HG03575 (cell line): ENCODE measurements around the gene CIB4.
"Not testable (repeated sequence)": the region's sequence is repeated elsewhere in the genome, so short reads cannot be mapped to it uniquely, and the experiment has no call there.

Source experiments
- ATAC-seq: cut with Tn5 transposase; IDR thresholded peaks from one replicate; pipeline ENCODE4 v1.9.1; 2021; ENCODE audit not compliant: unreplicated experiment, insufficient number of reproducible peaks, low FRiP score; ENCODE audit errors: extremely low read depth

The CIB4 gene

GRCh38 chr2:26668856-26669750 lies 27.9 kb upstream of the CIB4 start:
- ATAC-seq, result no peak

DNA sequence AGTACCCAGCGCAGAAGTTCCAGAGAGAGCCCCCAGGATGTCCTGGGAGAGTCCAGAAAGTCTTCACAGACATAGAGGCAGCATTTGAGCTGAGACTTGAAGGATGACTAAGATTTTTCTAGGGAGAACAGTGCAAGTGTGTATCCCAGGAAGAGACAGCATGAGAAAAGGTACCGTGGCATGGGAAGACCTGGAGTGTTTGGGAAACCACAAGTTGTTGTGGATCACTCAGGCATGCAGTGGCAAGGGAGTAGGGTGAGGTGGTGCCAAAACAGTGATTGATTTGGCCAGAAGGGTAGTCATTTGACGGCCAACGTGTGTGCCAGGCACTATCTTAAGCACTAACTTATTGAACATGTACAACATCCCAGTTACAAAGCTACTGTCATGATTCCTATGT lies 26.9 kb upstream of the CIB4 start:
- ATAC-seq, result no peak

- no peak for ATAC-seq
These were observed 25.5 kb upstream of the CIB4 start for GRCh38 chr2:26666671-26667070.

GRCh38 chr2:26665296-26665695 lies 24.1 kb upstream of the CIB4 start:
- ATAC-seq, result not testable (repeated sequence)

DNA sequence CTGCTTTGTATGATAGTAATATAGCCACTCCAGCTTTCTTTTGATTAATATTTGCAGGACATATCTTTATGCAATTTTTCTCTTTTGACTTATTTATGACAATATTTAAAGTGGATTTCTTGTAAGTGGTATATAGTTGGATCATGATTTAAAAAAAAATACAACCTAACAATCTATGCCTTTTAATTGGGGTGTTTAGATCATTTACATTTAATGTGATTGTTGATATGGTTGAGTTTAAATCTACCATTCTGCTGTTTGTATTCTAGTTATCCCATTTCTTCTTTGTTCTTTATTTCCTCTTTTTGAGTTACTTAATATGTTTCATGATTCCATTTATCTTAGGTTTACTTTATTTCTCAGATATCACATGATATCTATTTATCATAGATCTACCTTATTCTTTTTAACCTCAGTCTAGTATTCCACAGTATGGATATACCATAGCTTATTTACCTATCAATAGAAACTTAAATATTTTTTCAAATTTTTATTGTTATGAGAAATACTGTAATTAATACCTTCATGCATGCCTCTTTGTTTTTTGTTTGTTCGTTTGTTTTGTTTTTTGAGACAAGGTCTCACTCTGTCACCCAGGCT lies 19.3 kb upstream of the CIB4 start:
- no peak for ATAC-seq

DNA sequence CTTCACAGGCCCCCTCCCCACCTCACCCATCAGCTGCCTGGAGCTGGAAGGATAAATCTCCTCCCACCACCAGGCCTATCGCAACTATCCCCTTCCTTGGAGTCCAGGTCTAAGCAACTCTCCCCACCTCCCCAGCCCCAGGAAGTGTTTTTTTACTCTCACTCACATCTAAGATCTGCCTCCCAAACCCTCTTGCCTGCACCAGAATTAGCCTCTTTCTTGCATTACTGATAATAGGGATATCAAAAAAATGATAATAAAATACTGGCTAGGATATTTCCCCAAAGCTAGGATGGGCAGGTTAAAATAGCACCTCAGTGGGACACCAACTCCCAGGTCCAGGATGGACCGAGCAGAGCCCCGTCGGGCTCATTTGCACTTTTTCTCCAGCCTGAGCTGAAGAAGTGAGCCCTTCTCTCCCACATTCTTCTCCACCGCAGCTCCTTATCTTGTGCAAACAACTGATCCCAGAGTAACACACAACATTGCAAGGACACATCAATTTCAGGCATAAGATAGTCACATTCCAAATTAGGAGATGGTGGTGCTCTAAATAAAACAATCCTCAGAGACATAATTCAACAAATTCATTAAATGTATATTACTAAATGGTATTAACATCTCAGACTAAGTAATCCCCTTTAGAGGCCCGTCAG lies 17.7 kb upstream of the CIB4 start:
- ATAC-seq, result no peak

DNA sequence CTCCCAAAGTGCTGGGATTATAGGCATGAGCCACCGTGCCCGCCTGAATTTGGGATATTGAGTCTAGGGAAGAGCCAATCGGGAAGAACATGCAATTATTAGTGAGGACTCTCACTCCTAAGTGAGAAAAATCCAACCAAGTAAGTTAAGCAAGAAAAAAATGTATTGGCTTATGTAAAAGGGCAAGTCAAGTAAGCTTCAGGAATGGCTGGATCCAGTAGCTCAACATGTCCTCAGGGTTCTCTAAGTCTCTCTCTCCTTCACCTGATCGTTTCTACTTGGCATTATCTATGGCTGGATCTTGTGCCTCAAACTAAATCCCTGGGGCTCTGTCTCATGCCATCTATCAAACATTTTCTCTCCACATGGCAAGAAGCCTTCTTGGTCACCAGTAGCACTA lies 16.1 kb upstream of the CIB4 start:
- ATAC-seq, result no peak

GRCh38 chr2:26655611-26656195 lies 14.5 kb upstream of the CIB4 start:
- ATAC-seq, result no peak

DNA sequence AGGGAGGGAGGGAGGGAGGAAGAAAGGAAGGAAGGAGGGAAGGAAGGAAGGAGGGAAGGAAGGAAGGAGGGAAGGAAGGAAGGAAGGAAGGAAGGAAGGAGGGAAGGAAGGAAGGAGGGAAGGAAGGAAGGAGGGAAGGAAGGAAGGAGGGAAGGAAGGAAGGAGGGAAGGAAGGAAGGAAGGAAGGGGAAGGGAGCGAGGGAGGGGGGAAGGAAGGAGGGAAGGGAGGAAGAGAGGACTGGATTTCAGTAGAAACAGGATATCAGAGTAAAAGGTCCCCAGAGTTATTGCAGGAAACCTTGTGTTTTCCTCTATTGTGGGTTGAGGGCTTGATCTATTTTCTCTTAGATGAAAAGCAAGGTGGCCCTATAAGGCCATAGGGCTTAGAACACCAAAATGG lies 14.0 kb upstream of the CIB4 start:
- ATAC-seq, result not testable (repeated sequence)

GRCh38 chr2:26654061-26654340 lies 12.8 kb upstream of the CIB4 start:
- no peak for ATAC-seq

DNA sequence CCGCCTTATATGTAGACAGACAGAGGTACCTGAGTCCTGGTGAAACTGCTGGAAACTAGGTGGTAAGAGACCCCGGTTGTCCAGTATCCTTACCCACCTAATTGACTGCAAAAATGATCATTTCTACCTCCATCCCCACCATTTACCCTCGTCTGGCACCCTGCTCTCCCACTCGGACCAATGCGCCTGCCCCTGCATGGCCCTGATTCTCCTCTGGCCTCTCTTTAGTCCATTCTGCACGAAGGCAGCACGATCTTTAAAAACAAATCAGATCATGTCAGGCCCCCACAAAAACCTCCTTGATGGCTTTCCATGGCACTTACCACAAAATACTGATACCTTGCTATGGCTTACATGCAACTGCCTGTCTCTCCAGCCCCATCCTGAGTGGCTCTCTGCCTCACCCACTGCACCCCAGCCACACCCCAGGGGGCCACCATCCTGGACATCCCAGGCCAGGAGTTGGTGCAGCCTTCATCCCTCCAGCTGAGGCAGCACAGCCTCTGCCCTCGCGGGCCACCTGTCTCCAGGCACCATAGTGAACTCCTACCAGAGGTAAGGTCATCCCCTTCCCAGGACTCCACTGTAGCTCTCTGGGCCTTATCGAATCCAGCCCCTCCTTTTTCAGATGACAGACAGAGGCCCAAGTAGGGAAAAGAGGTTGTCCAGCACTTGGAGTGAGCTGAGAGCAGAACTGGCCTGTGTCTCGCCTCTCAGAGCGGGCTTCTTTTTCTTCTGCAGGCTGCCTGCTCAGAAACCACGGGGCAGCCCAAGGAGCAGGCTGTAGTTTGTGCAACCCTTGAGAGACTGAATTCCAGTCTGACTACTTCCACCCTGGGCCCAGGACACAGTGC lies 12.3 kb upstream of the CIB4 start:
- ATAC-seq, result no peak

DNA sequence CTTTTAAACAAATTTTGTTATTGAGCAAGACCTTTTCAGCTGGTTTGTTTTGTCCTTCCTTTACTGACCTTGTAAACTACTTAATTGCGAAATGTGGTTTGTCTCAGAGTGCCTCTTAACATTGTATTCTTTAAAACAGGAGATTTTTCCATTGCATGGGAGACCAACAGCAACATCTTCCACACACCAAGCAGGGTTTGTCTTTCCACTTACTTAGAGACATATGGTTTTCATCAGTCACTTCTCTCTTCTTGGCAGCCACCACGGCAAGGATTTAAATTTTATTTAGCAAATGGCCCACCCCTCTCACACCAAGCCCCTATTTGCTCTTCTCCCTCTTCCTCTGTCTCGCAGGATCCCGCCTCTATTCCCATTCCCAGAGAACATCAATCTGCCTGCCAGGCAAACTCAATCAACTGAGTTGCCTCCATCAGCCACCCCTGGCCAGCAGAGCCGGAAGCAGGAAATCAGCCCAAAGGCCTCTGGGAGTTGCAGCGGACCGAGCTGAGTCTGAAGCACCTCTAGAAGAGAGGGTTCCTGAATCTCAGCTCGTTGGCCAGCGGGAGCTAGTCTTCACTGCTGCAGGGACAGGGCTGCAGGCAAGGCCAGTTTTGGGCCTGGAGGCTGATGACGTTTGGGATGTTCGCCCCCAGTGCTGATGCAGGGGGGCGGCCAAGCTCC lies 11.3 kb upstream of the CIB4 start:
- ATAC-seq, result no peak

DNA sequence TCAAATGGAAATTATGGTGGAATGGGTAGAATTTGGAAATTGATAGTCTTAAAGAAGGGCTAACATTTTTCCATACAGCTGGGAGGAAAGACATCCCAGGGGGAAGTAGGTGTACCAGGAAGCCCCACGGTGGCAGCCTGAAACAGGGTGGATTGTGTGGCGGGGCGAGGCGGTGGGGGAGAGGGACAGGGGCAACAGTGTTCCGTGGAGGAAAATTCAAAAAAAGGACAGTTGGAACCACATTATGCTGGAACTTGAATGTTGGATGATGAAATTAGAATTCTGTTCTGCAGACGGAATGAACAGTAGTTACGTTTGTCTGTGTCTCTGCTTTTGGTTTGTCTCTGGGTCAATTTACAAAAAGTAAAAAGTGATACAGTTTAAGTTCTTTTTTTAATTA lies 10.6 kb upstream of the CIB4 start:
- ATAC-seq, result no peak

- no peak for ATAC-seq
These were observed 10.3 kb upstream of the CIB4 start for GRCh38 chr2:26651470-26651771.

DNA sequence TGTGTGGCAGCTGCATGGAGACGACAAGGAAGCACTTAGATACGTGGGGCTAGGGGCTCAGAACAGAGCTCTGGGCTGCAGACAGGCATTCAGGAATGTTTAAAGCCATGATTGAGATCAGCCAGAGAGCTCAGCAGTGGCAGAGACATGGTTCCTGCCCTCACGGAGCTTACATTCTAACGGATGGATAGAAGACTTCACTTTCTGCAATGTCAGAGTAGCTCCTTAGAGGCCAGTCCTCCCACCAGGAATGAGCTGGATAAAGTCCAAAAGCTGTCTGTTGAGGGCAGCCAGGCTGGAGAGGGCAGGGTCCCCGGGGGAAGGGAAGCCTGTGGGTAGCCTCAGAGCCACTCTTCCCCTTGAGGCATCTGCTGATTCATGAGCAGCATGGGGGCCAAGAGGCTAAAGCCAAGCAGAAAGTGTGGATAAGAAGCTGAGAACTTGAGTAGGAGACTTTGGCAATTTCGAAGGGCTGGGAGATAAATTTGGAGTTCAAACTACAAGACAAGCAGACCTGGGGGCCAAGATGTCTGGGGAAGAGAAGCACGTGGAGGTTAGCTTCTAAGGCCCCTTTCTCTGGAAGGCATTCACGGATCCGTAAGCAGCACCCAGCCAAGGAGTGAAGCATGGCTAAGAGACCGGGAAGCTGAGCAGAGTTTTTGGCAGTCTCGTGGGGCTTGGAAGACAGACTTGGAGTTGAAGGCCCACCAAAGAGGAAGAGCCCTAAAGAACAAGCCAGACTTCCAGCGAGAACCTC lies 9.7 kb upstream of the CIB4 start:
- no peak for ATAC-seq

GRCh38 chr2:26649992-26650712 lies 9.0 kb upstream of the CIB4 start:
- ATAC-seq, result no peak

GRCh38 chr2:26649322-26649721 lies 8.2 kb upstream of the CIB4 start:
- no peak for ATAC-seq

DNA sequence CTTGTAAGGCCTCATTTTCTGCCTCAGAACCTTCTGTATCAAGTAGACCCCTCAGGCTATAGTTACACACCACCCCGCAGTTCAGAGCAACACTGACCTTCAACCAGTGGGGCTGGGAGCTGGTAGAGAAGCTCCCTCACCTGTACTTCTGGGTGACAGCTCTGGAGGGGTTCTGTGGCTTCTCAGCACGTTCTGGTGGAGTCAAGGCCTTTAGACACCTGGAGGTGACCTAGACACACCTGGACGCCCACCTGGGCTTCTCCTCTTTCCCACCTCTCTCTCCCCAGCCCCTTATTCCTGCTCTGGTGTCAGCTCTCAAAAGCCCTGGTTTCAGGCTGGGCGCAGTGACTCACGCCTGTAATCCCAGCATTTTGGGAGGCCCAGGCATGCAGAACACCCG lies 7.3 kb upstream of the CIB4 start:
- no peak for ATAC-seq
